ENCODE data around the gene RCC1.
A peak's percentile ranks its signal among the peaks of the same experiment; 100 is the strongest.

RCC1 gene

GRCh38 chr1:28506907-28507246 lies 1.0 kb downstream of the RCC1 start:
- no peak for TF ChIP-seq CTCF (IDR thresholded peaks at IDR 0.05; ENCODE audit: control insufficient read depth, extremely low read depth, insufficient read depth)
- DNase-seq (ENCODE audit: low read depth), result no peak
- peak overlapping the region; percentile 94 for H3K4me3 ChIP-seq (ENCODE audit: low read depth, low read length)

GRCh38 chr1:28507247-28507645 lies 1.4 kb downstream of the RCC1 start:
- TF ChIP-seq CTCF (IDR thresholded peaks at IDR 0.05; ENCODE audit: control insufficient read depth, extremely low read depth, insufficient read depth), result no peak
- H3K4me3 ChIP-seq (ENCODE audit: low read depth, low read length), result peak overlapping the region; percentile 94
- DNase-seq (ENCODE audit: low read depth), result no peak

GRCh38 chr1:28507646-28508434 lies 2.0 kb downstream of the RCC1 start:
- DNase-seq (ENCODE audit: low read depth), result no peak
- H3K4me3 ChIP-seq (ENCODE audit: low read depth, low read length), result peak overlapping the region; percentile 94
- TF ChIP-seq CTCF (IDR thresholded peaks at IDR 0.05; ENCODE audit: control insufficient read depth, extremely low read depth, insufficient read depth), result no peak

- H3K4me3 ChIP-seq (ENCODE audit: low read depth, low read length), result peak overlapping the region; percentile 94
- DNase-seq (ENCODE audit: low read depth), result no peak
- TF ChIP-seq CTCF (IDR thresholded peaks at IDR 0.05; ENCODE audit: control insufficient read depth, extremely low read depth, insufficient read depth), result no peak
Observed at GRCh38 chr1:28508435-28508754, 2.6 kb downstream of the RCC1 start.

GRCh38 chr1:28509705-28510272 lies 3.9 kb downstream of the RCC1 start:
- no peak for DNase-seq (ENCODE audit: low read depth)
- no peak for TF ChIP-seq CTCF (IDR thresholded peaks at IDR 0.05; ENCODE audit: control insufficient read depth, extremely low read depth, insufficient read depth)
- H3K4me3 ChIP-seq (ENCODE audit: low read depth, low read length), result no peak overlapping the region

GRCh38 chr1:28510273-28510969 lies 4.6 kb downstream of the RCC1 start:
- TF ChIP-seq CTCF (IDR thresholded peaks at IDR 0.05; ENCODE audit: control insufficient read depth, extremely low read depth, insufficient read depth), result no peak
- H3K4me3 ChIP-seq (ENCODE audit: low read depth, low read length), result no peak overlapping the region
- no peak for DNase-seq (ENCODE audit: low read depth)
